Right lung (tissue), 5 donors: ENCODE data around the gene TRIM8. TPM values are rescaled to one million over a fixed set of nuclear protein-coding genes. Genes with fewer than 3 reads are reported as not detected.

Experiments
- DNase-seq, 2 donors: peaks; one replicate each; pipeline ENCODE4 v3.0.0-alpha.2; 2013
- polyA plus RNA-seq, 5 donors: library from polyadenylated mRNA; unstranded; fragments of 120-200 nt; gene quantifications; one replicate each; pipeline versions ENCODE4 v1.2.1 to v1.2.3, GENCODE V29; 2013; ENCODE audit warnings: inconsistent platforms in 1 of 5, low replicate concordance in 1 of 5; ENCODE audit not compliant: insufficient read length in 5 of 5, insufficient read depth in 1 of 5

The TRIM8 gene
- polyA plus RNA-seq, 5 donors = 68.5 to 132 (median 95.1) TPM

DNA sequence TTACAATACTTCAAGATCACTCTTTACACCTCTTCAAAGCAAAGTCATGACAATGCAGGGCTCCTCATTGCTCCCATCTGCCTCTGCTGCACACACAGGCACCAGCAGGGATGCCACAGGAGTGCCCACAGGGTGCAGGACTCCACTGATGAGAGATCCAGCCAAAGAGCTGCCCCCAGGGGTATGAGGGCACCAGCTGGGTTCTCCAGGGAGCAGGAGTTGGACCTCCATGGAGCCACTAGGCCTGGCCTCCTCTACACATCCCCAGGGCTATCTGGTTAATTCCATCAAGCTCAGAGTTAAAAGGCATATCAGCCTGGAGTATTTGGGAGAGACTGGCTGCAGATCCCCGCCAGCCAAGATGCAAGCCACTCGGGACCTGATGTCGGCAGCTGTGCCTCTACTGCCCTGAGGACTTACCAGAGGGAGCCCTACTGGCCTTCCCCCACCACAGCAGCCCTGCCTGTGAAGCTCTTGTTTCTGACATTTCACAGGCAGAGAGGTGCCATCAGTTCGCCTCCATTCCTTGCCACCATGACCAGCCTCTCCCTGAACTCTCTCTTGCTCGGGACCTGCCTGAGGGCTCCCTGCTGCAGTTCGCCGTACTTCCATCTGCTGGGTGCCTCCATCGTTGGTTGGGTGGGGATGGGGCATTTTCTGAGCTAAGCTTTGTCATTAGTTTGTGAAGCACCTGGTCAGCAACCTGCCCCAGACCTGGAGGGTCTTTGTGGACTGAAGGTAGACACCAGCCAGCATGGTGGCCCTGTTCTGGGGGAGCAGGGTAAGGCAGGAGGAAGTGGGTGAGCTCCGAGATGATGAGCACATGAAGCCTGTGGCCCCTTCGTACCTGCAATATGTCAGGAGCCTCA, 12.5 kb upstream of the TRIM8 start:
- no peak for DNase-seq

DNA sequence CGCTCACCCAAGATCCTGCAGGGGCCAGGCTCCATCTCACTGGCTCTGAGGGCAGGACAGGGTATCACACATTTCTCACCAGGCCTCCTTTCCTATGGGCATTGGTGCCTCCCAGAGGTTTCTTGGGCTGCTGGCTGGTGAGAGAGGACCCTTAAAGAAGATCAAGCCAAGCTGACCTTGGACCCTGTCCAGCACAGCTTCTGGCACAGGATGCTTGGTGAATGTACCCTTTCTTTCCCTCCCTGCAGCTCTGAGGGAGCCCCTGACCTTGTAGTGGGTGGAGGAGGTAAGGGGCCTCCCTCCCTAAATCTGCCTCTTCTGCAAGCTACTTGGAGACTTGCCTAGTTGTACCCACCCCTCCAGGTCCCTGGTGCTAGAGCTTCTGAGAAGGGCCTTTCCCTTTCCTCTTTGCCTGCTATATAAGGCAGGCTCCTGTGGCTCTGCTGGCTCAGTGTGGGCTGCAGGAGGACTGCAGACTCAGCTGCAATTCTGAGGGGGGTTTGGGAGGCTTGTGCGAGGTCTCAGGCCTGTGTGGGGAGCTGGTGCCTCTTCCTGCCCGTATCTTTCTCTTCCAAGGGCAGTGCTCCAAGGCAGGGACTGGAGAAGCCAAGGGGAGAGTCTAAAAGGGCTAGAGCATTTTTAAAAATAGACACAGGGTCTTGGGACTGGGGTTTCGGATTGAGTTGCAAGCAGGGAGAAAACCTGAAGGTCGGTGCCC, 11.7 kb upstream of the TRIM8 start:
- DNase-seq = peak; percentile 72 to 80

DNA sequence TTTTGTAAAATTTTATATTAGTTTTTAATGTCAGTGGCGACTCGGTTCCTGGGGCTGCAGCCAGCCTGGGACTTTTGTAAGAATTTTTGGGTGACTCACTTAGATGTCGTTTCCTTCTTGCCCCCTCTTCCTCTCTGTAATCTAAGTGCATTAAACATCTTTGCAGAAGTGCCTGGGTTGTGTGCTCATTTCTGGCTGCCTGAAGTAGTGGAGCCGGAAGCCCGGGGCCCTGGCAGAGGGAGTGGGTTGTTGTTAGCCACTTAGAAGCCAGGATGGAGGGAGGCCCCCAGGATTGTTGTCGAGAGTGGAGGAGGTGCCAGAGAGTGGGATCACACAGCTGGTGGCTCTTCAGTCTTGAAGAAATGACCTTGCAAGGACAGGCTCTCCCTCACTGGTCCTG, 11.0 kb upstream of the TRIM8 start:
- peak in 1 of 2 donors; percentile 56 for DNase-seq

DNA sequence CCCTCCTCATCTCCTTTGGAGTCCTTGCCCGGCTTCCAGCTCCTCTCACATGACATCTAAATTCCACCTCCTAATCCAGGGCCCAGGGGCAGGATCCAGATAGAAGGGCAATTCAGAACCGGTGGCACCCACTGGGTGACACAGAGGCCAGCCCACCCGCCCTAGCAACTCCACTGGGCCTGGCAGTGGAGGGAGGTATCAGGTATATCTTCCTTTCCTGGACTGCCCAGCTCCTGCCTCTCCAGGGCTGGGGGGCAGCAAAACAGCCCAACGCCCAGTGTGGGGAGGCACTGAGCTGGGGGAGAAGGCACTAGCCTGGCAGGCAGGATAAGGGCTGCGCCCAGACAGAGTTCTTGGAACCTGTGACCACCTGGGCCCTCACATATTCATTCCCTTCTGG, 10.4 kb upstream of the TRIM8 start:
- no peak for DNase-seq

DNA sequence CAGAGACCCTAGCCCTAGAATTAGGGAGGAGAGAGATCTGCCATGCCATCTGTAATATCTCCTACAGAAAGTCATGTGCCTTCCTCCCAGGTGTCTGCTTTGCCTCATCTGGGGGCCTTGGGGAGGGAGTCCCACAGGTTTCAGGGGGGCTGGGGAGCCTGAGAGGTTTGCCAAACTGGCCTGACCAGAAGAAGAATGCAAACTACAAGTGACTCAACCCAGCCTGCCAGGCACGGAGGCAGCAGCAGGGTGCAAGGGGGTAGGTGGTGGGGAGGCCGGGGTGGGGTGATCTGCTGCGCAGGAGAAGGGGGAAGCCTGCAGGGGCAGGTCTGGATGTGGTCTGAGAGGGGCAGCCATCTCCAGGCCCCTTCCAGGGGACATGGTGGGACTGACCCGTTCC, 9.6 kb upstream of the TRIM8 start:
- DNase-seq = no peak

DNA sequence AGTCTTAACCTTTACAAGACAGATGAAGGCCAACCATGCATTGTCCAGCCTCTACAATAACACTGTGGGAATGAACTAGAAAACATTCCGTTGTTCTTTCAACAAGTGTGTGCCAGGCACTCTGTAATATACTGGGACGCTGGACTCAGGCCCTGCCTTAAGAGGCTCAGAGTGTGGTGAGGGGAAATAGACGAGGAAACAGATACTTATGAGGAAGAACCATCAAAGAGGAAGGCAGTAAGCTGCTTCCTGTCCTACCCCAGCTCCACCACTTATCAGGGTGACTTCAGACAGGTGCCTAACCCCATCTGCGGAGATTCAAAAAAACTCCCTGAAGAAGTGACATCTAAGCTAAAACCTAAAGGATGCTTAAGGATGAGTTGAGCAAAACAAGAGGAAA, 8.9 kb upstream of the TRIM8 start:
- DNase-seq = no peak

DNA sequence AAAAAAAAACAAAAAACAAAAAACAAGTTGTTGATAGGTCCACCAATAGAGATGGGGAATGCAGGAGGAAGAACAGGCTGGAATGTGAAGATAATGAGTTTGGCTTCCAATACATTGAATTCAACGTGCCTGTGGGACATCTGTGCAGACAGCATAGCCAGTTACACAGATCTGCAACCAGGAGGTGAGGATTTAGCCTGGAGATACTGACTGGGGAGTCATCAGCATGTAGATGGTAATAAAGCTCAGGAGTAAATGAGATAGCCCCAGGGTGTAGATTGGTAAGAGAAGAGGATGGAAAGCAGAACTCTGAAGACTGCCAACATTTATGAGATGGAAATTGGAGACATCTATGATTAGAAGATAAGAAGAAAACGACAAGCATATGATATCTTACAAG, 4.7 kb upstream of the TRIM8 start:
- no peak for DNase-seq

DNA sequence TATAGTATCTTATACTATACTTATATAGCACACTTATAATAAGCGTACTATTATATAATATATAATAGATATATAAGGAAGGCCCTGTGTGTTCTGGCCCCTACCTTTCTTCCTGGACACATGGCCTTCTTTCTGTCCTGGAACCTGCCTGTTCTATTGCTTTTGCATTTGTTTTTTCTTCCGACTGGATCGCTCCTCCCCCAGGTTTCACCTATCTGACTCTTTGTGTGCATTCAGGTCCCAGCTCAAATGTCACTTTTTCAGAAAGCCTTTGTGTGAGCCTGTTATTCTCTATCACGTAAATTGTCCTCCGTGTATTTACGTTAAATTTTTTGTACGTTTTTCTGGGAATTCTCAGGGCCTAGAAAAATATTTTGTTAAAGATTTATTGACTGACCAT, 2.9 kb upstream of the TRIM8 start:
- DNase-seq = no peak

DNA sequence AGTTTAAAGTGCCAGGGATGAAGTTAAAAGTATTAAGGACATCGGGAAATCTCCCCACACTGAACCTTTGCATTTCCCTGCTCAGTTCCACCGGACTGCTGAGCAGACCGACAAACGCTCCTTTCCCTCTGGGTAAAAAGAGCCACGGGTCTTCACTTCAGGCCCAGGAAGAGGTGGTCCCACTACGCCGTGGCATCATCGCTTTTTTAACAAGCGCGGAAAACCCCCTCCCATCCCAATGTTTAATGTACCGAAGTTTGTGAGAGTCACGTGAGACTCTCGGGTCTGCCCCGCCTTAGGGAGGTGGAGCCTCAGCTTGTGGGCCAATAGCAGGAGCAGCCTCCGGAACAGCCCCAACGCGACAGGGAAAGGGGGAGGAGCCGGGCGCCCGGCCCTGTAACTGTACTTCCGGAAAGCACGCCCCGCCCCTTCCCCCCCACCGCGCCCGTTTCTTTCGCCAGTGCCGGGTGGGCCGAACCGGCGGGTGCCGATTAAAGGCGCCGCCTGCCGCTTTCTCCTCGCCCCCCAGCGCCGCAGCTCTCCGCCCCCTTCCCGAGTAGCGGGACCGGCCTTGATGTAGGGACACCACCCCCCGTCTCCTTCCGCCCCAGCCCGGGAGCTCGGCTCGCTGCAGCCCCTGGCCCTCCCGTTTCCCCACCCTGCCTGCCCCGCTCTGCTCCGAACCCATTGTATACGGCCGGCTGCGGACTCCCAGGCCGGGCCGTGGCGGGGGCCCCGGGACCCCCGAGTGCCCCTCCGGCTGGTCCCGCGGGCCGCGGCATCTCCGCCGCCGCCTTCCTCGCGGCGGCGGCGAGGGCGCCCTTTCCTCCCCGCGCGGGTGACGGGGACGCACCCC, 2.2 kb upstream of the TRIM8 start:
- DNase-seq = peak; percentile 97 to 98

DNA sequence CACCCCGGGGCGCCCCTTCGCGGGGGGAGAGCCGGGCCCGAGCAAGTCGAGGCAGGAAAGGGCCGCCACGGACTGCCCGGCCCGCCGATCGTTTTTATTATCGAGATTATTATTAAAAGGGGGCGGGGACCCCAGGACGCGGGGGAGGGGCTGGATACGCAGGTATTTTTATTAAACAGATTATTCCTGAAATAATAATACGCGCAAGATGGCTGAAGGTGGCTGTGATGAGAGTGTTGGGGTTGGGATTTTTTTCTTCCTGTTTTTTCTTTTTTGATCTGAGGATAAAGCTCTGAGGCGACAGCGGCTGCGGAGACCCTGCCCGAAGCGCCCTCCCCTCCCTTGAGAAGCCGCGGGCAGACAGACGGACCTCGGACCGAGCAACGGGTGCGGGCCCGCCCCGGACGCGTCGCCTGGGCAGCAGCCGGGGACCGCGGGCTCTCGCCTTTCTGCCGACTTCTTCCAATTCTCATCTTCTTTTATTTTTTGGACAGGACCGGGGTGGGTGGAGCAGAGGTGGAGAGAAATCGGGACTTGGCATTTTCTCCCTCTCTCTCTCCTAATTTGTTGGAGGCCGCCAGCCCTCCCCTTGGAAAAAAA, 1.4 kb upstream of the TRIM8 start:
- peak; percentile 82 to 85 for DNase-seq

DNA sequence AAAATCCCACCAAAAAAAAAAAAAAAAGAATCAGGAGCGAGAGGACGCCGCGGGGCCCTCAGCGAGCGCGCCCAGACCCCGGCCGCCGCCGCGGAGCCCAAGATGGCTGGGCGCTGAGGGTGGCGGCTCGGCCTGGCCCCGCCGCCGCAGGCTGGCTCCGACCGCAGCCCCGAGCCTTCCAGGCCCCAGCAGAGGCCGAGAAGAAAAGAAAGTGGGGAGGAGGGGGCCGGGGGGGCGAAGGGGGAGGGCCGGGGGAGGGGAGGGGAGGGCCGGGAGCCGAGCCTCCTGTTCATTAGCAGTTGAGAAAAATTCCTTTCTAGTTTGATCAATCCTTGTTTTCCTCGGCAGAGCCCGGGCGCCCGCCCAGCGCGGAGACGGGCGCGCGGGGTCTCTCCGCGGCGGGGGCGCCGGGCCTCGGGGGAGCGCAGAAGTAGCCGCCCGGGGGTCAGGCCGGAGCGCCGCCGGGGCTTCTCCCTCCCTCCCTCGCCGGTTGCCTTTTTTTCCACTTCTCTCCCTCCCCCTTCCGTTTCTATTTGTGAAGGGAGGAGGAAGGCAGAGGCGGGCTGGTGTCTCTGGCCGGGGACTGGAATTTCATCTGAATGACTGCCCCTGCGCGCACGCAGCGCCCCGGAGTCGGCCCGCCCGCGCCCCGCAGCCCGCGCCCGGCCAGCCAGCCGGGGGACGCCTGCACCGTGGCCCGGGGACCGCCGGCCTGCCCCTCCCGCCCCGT, 778 bp upstream of the TRIM8 start:
- DNase-seq = peak in 1 of 2 donors; percentile 73

DNA sequence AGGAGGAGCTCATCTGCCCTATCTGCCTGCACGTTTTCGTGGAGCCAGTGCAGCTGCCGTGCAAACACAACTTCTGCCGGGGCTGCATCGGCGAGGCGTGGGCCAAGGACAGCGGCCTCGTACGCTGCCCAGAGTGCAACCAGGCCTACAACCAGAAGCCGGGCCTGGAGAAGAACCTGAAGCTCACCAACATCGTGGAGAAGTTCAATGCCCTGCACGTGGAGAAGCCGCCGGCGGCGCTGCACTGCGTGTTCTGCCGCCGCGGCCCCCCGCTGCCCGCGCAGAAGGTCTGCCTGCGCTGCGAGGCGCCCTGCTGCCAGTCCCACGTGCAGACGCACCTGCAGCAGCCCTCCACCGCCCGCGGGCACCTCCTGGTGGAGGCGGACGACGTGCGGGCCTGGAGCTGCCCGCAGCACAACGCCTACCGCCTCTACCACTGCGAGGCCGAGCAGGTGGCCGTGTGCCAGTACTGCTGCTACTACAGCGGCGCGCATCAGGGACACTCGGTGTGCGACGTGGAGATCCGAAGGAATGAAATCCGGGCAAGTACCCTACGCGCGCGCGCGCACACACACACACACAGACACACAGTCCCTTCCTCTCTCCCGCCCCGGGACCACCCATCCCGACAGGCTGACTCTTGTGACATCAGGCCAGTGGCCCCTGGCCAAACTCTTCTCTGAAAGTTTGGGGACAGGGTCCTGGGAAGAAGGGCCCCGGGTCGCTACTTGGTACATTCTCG, 538 bp downstream of the TRIM8 start:
- DNase-seq = peak; percentile 72 to 76

DNA sequence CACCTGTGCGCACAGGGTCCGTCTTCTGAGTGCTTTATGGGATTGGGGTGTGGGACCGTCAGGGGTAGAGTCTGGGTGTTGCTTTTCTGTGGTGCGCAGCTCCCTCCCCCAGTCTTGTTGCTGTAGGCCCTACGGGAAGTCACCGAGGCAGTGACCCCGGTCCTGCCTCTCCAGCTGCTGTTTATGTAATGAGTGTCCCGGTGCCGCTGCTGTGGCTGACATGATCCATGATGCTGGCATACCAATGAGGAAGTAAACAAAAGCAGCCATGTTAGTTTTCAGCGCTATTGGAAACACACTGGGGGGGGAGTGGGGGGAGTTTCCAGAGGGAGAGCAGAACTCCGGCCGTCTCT, 1.1 kb downstream of the TRIM8 start:
- peak; percentile 85 to 88 for DNase-seq

DNA sequence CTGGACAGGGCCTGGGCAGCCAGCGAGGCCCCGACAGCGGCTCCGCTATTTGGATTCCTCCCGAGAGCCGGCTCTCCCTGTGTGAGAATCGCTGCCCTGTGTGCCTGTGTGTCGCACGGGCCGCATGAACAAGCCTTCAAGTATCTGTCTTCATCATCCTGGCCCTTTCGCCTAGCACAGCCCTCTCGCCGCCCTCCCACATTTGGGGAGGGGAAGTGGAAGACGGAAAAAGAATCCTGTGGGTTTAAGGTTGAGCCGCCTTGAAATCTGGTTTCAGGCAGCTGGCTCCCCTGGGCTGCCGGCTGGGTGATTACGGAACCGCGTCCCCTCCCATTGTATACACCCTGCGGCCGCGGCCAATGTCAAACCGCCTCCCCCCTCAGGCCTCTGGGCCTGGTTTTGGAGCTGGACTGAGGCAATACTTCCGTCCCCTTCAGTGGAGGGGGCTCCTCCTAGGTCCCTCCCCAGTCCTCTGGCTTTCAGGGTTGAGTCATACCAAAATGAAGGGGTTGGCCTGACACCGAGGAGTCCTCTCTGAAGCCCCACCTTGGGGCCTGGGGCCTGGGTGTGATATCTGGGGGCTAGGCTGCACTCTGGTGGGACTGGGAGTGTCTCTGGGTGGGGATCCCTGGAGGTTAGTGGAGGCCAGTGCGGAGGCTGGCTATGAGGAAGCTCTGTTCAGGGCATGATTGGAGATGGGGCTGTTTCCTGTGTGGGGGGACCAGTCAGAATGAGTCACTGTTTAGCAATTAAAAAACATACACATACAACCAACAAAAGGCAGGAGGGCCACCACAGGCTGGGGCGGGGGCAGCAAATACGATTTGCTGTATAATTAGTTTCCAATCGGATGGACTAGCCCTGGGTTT, 1.7 kb downstream of the TRIM8 start:
- DNase-seq = peak; percentile 73 to 82

DNA sequence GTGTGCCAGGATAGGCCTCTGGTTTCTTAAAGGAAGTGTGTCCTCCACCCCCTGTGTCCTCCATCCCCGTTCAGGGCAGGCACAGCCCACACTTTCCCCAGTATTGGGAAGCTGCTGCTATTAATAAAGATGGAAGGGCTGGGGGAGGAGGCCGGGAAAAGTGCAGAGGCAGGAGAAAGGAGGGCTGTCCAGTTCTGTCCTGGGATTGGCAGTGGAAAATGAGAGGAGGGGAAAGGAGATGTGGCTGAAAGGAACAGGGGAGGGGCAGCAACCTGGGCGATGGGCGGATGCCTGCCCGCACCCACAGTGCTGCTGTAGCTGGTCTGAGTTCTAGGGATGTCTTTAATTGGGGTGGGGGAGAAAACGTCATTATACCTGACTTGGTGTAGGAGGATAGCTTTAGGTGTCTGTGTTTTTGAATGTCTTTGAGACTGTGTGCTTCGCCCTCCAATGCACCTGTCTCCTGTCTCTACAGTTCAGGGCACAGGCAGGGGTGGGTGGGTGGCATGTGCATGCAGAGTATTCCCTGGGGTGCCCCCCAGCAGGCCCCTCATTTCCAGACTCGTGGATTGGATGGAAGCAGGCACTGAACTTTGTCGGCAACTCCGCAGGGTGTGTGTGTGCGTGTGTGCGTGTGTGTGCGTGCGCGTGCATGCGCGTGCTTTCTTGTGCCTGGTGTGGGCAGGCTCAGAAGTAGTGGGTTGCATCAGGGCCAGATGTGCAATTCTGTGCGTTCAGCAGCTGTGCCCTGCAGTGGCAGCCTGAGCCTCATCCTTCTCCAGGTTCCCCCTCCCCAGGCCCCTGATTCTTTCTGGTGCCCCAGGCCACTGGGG, 2.5 kb downstream of the TRIM8 start:
- DNase-seq = no peak

DNA sequence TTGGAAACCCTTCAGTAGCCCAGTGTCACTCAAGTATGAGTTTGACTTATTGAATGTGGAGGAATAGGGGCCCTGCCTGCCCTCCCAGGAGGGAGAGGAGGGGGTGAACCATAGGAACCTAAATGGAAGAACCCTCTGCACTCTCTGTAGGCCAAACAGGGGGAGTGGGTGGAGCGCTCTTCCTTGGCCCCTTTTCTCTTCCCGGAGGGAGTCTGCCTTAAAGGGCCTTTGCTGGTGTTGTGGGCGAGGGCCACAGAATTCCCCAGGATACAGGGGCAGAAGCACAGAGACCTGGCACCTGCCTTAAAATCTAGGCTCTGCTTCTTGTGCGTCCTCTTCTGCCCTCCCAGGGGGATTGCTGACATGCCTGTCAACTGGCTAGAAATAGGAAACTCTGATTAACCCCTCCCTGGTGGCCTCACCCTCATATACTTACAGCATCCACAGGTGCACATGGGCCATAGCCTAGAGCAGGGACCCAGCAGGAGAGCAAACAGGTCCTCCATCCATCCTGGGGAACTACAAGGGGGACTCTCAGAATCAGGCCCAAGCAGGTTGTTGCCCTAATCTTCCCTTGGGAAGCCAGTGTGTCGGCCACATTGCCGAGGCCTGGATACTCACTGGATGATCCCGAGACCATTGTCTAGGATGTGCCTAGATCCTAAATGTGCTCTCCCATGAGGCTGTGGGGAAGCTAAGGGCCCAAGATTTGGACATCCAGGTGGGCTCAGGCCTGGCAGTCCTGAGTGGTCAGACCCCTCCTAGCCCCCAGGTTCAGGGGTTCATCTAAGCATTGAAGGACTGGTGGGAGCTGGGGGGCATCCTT, 3.4 kb downstream of the TRIM8 start:
- DNase-seq = no peak

DNA sequence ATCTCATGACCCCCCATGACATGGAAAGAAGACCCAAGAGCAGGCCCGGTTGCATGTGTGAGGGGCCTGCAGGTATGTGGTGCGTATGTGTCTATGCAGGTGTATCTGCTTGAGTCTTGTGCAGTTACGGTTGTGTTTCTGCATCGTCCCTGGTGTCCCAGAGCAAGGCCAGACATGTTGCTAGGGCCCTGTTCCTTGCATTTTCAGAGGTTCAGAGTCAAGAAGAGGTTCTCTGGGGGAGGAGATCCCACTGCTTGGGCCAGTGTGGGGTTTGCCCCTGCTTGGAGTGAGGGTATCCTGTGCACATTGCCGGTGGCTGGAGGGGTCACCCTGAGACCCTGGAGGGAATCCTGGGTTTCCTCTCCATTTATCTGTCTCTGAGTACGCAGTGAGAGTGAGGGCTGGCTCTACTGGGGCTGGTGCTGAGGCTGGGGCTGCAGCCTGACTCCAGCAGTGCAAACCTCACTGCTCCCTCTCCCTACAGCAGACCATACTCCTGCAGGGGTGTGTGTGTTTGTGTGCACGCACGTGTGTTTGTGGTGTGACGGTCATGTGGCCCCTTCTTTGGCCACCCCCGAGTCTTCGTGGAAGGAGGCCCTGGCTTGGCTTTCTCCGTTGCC, 4.1 kb downstream of the TRIM8 start:
- no peak for DNase-seq
